HepG2 (cell line): ENCODE results near the gene TRMT112. TPM values are rescaled to one million over a fixed set of nuclear protein-coding genes. Genes with fewer than 3 reads are reported as not detected.
A peak's percentile ranks its signal among the peaks of the same experiment; 100 is the strongest.

ENCODE experiments used
- ATF6 ChIP-seq: sonication (generic); formaldehyde crosslinking; conservative IDR thresholded peaks from 2 replicates; pipeline ENCODE4 v1.4.0; 2020; ENCODE audit warnings: missing genetic modification reagents
- CHD2 ChIP-seq: IDR thresholded peaks from 2 replicates; pipeline ENCODE4 v1.6.1; 2011; ENCODE audit warnings: low read depth, low read length, improper control_type of control experiment
- DNMT1 ChIP-seq: sonication (generic); formaldehyde crosslinking; IDR thresholded peaks from 2 replicates; pipeline ENCODE4 v1.5.1; 2020; ENCODE audit warnings: mild to moderate bottlenecking, missing genetic modification reagents
- ELF3 ChIP-seq: IDR thresholded peaks from 2 replicates; pipeline ENCODE4 v1.6.1; 2016; ENCODE audit warnings: missing genetic modification reagents, missing compliant biosample characterization
- HMGXB4 ChIP-seq, 2 experiments: sonication (generic) in 1 of 2; formaldehyde crosslinking in 1 of 2; IDR thresholded peaks; 2 replicates each; pipeline versions ENCODE4 v1.4.0 to v1.6.1; 2018 to 2020; ENCODE audit warnings: missing genetic modification reagents in 2 of 2, borderline replicate concordance in 1 of 2, low read depth in 1 of 2, mild to moderate bottlenecking in 1 of 2, missing biosample characterization in 1 of 2
- KMT2B ChIP-seq: IDR thresholded peaks from 2 replicates; pipeline ENCODE4 v1.6.1; 2016; ENCODE audit warnings: missing genetic modification reagents, missing compliant biosample characterization
- NONO ChIP-seq, 2 experiments: fragments of 450-650 bp in 1 of 2; sonication (generic) in 1 of 2; formaldehyde crosslinking in 1 of 2; IDR thresholded peaks in 1 of 2; conservative IDR thresholded peaks in 1 of 2; 2 replicates each; pipeline versions ENCODE4 v1.6.1 to v1.8.0; 2017 to 2022; ENCODE audit warnings: mild to moderate bottlenecking in 1 of 2, missing genetic modification reagents in 1 of 2, moderate library complexity in 1 of 2
- PBX2 ChIP-seq: IDR thresholded peaks from 2 replicates; pipeline ENCODE4 v1.6.1; 2016; ENCODE audit warnings: control low read depth
- RXRB ChIP-seq: IDR thresholded peaks from 2 replicates; pipeline ENCODE4 v1.6.1; 2016; ENCODE audit warnings: borderline replicate concordance, missing genetic modification reagents, missing compliant biosample characterization
- SIN3A ChIP-seq: IDR thresholded peaks from 2 replicates; pipeline ENCODE4 v1.6.1; 2011; ENCODE audit warnings: low read depth, mild to moderate bottlenecking, control low read depth, low read length, borderline replicate concordance
- SP5 ChIP-seq: IDR thresholded peaks from 2 replicates; pipeline ENCODE4 v1.6.1; 2016; ENCODE audit warnings: low read depth, borderline replicate concordance
- ZKSCAN1 ChIP-seq: fragments of 150-350 bp; IDR thresholded peaks from 2 replicates; pipeline ENCODE4 v1.6.1; 2014; ENCODE audit warnings: low read length
- ZNF770 ChIP-seq: sonication (generic); formaldehyde crosslinking; IDR thresholded peaks from 2 replicates; pipeline ENCODE4 v1.5.0; 2020; ENCODE audit warnings: mild to moderate bottlenecking, missing genetic modification reagents
- ZNF772 ChIP-seq: sonication (generic); formaldehyde crosslinking; IDR thresholded peaks from 2 replicates; pipeline ENCODE4 v1.5.0; 2020; ENCODE audit warnings: mild to moderate bottlenecking, missing genetic modification reagents
- ZNF782 ChIP-seq: sonication (generic); formaldehyde crosslinking; IDR thresholded peaks from 2 replicates; pipeline ENCODE4 v1.4.0; 2020; ENCODE audit warnings: missing genetic modification reagents, mild to moderate bottlenecking, borderline replicate concordance
- polyA plus RNA-seq, 8 experiments: library from polyadenylated mRNA; depleted of rRNA in 3 of 8; stranded (reverse) in 7 of 8; unstranded in 1 of 8; fragments of >200 nt; fragmentation: Illumina TruSeq in 4 of 8; extraction: Trizol in 4 of 8; gene quantifications; 2 replicates each; pipeline versions ENCODE4 v1.2.1 to v1.2.3, GENCODE V29; 2011 to 2016; ENCODE audit warnings: low read depth in 4 of 8, missing spikeins in 1 of 8, mixed read lengths in 1 of 8; ENCODE audit not compliant: insufficient read depth in 1 of 8
- total RNA-seq, 5 experiments: library from RNA; depleted of rRNA; stranded (reverse); fragments of >200 nt; fragmentation: Illumina TruSeq; extraction: Trizol; gene quantifications; 2 replicates each; pipeline ENCODE4 v1.2.3, GENCODE V29; 2016; ENCODE audit warnings: low read depth in 1 of 5

The TRMT112 gene
- total and polyA plus RNA-seq, 2 of the 13 experiments (the other 11 are each of a cell fraction or from before 2014, with no cell fraction given) = 186 to 409 TPM

- no peak for TF ChIP-seq ZKSCAN1
- TF ChIP-seq CHD2 = no peak
- peak; percentile 13; the same call in 1 of the 2 replicates for TF ChIP-seq RXRB (CRISPR knock-in tag)
- no peak for TF ChIP-seq NONO (IDR thresholded peaks at IDR 0.05)
- 0 out of 2 replicates have a peak, but pooled peaks have one; percentile 37 for TF ChIP-seq NONO (CRISPR knock-in tag; conservative IDR thresholded peaks at IDR 0.05)
- TF ChIP-seq ATF6 = no peak
- no peak for TF ChIP-seq SIN3A
- no peak for TF ChIP-seq DNMT1 (CRISPR knock-in tag)
- no peak for TF ChIP-seq ELF3 (CRISPR knock-in tag)
- no peak for TF ChIP-seq KMT2B
- TF ChIP-seq PBX2 (CRISPR knock-in tag) = no peak
- no peak for TF ChIP-seq ZNF782 (CRISPR knock-in tag)
- peak; percentile 20; the same call in 1 of the 2 replicates for TF ChIP-seq ZNF770 (CRISPR knock-in tag)
- TF ChIP-seq SP5 (CRISPR knock-in tag) = peak; percentile 50; the same call in 1 of the 2 replicates
- TF ChIP-seq ZNF772 = peak; percentile 48; the same call in 1 of the 2 replicates
- peak; percentile 42 to 43; a peak in 3 of 4 replicates for TF ChIP-seq HMGXB4 (CRISPR knock-in tag; IDR thresholded peaks at IDR 0.05; ENCODE audit: borderline replicate concordance in 1 of 2, low read depth in 1 of 2)
Observed at GRCh38 chr11:64341851-64342791, 24.8 kb upstream of the TRMT112 start (continued).
